NCI-H524 treated with DMSO at 0.1 percent for 48 hours (cell line): Measurements from ENCODE around the gene MN1.

Experiments
- DNase-seq: peaks from one replicate; lab custom pipeline; 2025; lab: John Stamatoyannopoulos, UW

Gene MN1

GRCh38 chr22:27827604-27828587 is 26.3 kb upstream of the MN1 start:
- no peak for DNase-seq

GRCh38 chr22:27825174-27825573 is 23.6 kb upstream of the MN1 start:
- DNase-seq: no peak

GRCh38 chr22:27823221-27823620 is 21.7 kb upstream of the MN1 start:
- DNase-seq: no peak

GRCh38 chr22:27820896-27821866 is 19.6 kb upstream of the MN1 start:
- no peak for DNase-seq

- no peak for DNase-seq
These were observed 15.0 kb upstream of the MN1 start for GRCh38 chr22:27816552-27816951.

GRCh38 chr22:27815826-27816530 is 14.4 kb upstream of the MN1 start:
- no peak for DNase-seq

- no peak for DNase-seq
These were observed 13.4 kb upstream of the MN1 start for GRCh38 chr22:27814993-27815392.

GRCh38 chr22:27811778-27812177 is 10.2 kb upstream of the MN1 start:
- no peak for DNase-seq

GRCh38 chr22:27810609-27811151 is 9.1 kb upstream of the MN1 start:
- peak; percentile 32 for DNase-seq

- DNase-seq: no peak
These were observed 8.4 kb upstream of the MN1 start for GRCh38 chr22:27809700-27810608.

- DNase-seq: peak; percentile 21
These were observed 7.7 kb upstream of the MN1 start for GRCh38 chr22:27809226-27809603.

- no peak for DNase-seq
These were observed 7.1 kb upstream of the MN1 start for GRCh38 chr22:27808451-27809225.

- no peak for DNase-seq
These were observed 4.3 kb upstream of the MN1 start for GRCh38 chr22:27805841-27806240.

GRCh38 chr22:27804470-27805297 is 3.1 kb upstream of the MN1 start:
- DNase-seq: no peak

- no peak for DNase-seq
These were observed 2.4 kb upstream of the MN1 start for GRCh38 chr22:27803841-27804415.

GRCh38 chr22:27802346-27803073 is 954 bp upstream of the MN1 start:
- DNase-seq: no peak

GRCh38 chr22:27801202-27801615 is 347 bp downstream of the MN1 start:
- no peak for DNase-seq
